ENCODE data around the gene AP5S1. TPM values are rescaled to one million over a fixed set of nuclear protein-coding genes. Genes with fewer than 3 reads are reported as not detected.
"Not testable (repeated sequence)": the region's sequence is repeated elsewhere in the genome, so short reads cannot be mapped to it uniquely, and the experiment has no call there.

AP5S1 gene
- total RNA-seq, 1 experiment from 2014 or later, result 2.8 TPM

DNA sequence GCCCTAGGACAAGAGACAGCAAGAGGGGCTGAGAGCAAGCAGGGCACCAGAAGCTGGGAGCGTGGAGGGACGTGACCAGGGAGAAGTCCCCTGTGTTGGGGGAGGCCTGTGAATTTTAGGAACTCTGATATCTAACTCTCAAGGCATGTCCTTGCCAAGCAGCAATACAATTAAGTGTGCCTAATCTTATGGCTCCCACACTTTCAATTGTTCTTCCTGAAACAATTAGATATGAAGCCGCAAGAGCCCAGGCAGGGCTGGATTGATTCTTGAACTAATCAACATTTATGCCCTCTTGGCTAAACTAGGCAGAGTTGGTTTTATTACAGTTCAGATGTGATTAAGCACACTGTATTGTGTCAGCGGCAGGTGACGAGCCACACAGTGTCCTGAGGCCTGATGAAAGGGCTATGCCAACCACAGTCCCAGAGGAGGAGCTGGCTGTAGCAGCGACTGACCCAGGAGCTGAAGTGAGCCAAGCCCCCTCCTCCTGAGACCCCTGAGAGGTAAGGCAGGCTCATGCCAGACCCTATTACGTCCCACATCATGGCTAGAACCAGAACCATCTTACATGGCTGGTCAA, 22.1 kb downstream of the AP5S1 start (continued):
- no peak for TF ChIP-seq ARID4B (CRISPR knock-in tag; IDR thresholded peaks at IDR 0.05; ENCODE audit: borderline replicate concordance)
- TF ChIP-seq ZNF317 (CRISPR knock-in tag; IDR thresholded peaks at IDR 0.05; ENCODE audit: borderline replicate concordance, low read depth), result no peak
- TF ChIP-seq ETV6 (CRISPR knock-in tag; IDR thresholded peaks at IDR 0.05), result no peak
- no peak for TF ChIP-seq ATF6 (CRISPR knock-in tag; IDR thresholded peaks at IDR 0.05)
- TF ChIP-seq, protein P1, sequence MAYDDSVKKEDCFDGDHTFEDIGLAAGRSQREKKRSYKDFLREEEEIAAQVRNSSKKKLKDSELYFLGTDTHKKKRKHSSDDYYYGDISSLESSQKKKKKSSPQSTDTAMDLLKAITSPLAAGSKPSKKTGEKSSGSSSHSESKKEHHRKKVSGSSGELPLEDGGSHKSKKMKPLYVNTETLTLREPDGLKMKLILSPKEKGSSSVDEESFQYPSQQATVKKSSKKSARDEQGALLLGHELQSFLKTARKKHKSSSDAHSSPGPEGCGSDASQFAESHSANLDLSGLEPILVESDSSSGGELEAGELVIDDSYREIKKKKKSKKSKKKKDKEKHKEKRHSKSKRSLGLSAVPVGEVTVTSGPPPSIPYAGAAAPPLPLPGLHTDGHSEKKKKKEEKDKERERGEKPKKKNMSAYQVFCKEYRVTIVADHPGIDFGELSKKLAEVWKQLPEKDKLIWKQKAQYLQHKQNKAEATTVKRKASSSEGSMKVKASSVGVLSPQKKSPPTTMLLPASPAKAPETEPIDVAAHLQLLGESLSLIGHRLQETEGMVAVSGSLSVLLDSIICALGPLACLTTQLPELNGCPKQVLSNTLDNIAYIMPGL (CRISPR knock-in tag; IDR thresholded peaks at IDR 0.05), result no peak
- no peak for TF ChIP-seq ZBTB21 (CRISPR knock-in tag; IDR thresholded peaks at IDR 0.05; ENCODE audit: borderline replicate concordance)
- TF ChIP-seq, protein P2, sequence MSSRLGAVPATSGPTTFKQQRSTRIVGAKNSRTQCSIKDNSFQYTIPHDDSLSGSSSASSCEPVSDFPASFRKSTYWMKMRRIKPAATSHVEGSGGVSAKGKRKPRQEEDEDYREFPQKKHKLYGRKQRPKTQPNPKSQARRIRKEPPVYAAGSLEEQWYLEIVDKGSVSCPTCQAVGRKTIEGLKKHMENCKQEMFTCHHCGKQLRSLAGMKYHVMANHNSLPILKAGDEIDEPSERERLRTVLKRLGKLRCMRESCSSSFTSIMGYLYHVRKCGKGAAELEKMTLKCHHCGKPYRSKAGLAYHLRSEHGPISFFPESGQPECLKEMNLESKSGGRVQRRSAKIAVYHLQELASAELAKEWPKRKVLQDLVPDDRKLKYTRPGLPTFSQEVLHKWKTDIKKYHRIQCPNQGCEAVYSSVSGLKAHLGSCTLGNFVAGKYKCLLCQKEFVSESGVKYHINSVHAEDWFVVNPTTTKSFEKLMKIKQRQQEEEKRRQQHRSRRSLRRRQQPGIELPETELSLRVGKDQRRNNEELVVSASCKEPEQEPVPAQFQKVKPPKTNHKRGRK (CRISPR knock-in tag; IDR thresholded peaks at IDR 0.05; ENCODE audit: borderline replicate concordance), result no peak
- TF ChIP-seq NR2C2 (CRISPR knock-in tag; IDR thresholded peaks at IDR 0.05), result no peak
- TF ChIP-seq ELF4 (CRISPR knock-in tag; IDR thresholded peaks at IDR 0.05; ENCODE audit: low read depth), result no peak
- no peak for TF ChIP-seq FOXP4 (CRISPR knock-in tag; IDR thresholded peaks at IDR 0.05)

GRCh38 chr20:3843490-3843889, 23.1 kb downstream of the AP5S1 start:
- DNase-seq (ENCODE audit: low spot score) (no peak), ATAC-seq (no peak)
- Mint-ChIP-seq H3K4me1 (peaks cover 8% of the 10 kb centered on the region), H3K36me3 (no peaks in the 10 kb centered on the region), H3K4me3 (no peak overlapping the region), H3K9me3 (no peaks in the 10 kb centered on the region), H3K27ac (no peak overlapping the region), H3K27me3 (ENCODE audit: low read depth) (no peaks in the 10 kb centered on the region)
- ChIA-PET POLR2A (no interaction called here), CTCF (interaction anchor here (2.8 kb wide), 1 partner anchor 25 kb away, joined by 7 read pairs; no protein-coding TSS in a partner anchor)
- no peak for TF ChIP-seq FOXP4 (CRISPR knock-in tag; IDR thresholded peaks at IDR 0.05)
- no peak for TF ChIP-seq SMAD4 (CRISPR knock-in tag; IDR thresholded peaks at IDR 0.05)
- no peak for TF ChIP-seq FOXP1 (CRISPR knock-in tag; IDR thresholded peaks at IDR 0.05; ENCODE audit: borderline replicate concordance)

DNA sequence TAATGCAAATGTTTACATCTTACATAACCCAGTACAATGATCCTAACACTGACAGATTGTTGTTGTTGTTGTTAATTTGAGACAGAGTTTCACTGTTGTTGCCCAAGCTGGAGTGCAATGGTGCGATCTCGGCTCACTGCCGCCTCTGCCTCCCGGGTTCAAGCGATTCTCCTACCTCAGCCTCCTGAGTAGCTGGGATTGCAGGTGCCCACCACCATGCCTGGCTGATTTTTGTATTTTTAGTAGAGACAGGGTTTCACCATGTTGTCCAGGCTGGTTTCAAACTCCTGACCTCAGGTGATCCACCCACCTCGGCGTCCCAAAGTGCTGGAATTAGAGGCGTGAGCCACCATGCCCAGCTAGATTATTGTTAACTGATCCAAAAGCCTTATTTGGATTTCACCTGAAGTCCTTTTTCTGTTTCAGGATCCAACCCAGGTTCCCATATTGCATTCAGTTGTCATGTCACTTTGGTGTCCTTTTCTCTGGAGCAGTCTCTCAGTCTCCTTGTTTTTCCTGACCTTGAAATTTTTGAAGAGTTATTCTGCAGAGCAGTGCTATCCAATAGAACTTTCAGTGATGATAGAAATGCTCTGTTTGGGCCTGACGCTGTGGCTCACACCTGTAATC, 23.8 kb downstream of the AP5S1 start:
- H3K4me3 Mint-ChIP-seq; H3K4me1 Mint-ChIP-seq; H3K36me3 Mint-ChIP-seq; H3K9me3 Mint-ChIP-seq; H3K27ac Mint-ChIP-seq; ATAC-seq; H3K27me3 Mint-ChIP-seq (ENCODE audit: low read depth); POLR2A ChIA-PET; DNase-seq (ENCODE audit: low spot score): not testable (repeated sequence)
- CTCF ChIA-PET, result interaction anchor here (2.8 kb wide), 1 partner anchor 26 kb away, joined by 7 read pairs; no protein-coding TSS in a partner anchor

All from WTC11 (cell line).